Measurements from ENCODE around the gene PCK2.

The PCK2 gene

DNA sequence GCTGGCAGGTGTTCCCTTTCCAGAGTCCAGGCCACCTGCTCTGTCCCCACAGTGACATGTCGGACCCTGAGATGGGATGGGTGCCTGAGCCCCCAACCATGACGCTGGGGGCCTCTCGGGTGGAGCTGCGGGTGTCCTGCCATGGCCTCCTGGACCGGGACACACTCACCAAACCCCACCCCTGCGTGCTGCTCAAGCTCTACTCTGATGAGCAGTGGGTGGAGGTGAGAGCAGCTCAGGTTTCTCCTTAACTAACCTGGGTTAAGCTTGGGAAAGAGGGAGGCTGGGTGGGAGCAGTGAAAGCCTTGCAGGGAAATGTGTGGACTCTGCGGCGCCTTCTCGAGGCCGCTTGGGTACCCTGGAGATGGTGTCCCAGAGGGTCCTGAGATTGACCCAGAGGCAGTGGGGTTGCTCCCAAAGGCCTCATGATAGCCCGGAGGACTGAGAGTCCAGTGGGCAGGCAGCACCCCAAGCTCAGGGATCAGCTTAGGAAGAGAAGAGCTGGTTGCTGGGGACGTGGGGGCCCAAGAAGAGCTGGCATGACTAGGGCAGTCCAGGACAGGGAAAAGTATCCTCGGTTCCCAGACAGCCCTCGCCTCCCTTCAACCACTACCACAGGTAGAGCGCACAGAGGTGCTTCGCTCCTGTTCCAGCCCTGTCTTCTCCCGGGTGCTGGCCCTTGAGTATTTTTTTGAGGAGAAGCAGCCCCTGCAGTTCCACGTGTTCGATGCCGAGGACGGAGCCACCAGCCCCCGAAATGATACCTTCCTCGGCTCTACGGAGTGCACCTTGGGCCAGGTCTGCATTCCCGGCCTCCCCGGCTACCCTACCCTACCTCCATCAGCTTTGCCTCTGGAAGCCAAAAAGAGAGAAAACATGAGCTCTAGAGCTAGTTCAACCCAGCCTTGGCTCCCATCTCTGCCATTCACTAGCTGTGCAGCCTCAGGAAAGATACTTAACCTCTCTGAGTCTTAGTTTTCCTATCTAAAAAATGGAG lies 20.9 kb upstream of the PCK2 start:
- in situ Hi-C loops (cut with MboI; ENCODE audit: low pct_unique_long_range_greater_than_20kb, low sequenced_read_pairs), result no loop called here

DNA sequence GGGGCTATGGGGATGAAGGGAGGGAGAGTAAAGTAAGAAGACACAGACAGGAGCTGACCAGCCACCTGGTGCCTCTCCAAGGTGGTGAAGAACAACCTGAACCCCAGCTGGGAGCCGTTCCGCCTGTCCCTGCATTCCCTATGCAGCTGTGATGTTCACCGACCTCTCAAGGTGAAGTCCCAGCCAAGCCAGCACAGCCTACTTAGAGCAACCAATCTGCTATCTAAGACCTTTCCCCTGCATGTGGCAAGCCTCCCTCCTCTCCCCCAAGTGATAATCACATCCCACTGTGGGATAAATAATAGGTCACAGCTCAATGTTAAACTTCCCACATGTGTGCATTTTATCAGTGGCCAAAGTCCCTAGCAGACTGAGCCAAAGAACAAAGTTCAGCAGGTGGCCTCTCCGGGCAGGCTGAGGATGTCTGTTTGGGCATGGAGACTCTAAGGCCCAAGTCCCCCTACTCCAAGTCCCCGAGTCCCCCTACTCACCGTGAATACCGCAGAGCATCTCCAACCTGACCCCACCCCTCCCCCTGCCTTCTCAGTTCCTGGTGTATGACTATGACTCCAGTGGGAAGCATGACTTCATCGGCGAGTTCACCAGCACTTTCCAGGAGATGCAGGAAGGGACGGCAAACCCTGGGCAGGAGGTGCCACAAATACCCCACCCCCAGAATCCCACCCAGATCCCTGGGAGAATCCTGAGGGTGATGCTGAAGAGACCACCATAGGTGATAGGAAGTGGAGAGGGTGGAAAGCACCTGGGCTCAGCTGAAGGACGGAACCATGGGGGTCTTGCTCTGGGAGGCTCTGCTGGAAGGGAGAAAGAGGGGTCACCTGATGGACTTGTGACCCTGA lies 19.3 kb upstream of the PCK2 start:
- in situ Hi-C loops (cut with MboI; ENCODE audit: low pct_unique_long_range_greater_than_20kb, low sequenced_read_pairs), result no loop called here
- DNase-seq, result no peak

More for the DNA sequence above, 20.9 kb upstream of the PCK2 start:
- no peak for DNase-seq

DNA sequence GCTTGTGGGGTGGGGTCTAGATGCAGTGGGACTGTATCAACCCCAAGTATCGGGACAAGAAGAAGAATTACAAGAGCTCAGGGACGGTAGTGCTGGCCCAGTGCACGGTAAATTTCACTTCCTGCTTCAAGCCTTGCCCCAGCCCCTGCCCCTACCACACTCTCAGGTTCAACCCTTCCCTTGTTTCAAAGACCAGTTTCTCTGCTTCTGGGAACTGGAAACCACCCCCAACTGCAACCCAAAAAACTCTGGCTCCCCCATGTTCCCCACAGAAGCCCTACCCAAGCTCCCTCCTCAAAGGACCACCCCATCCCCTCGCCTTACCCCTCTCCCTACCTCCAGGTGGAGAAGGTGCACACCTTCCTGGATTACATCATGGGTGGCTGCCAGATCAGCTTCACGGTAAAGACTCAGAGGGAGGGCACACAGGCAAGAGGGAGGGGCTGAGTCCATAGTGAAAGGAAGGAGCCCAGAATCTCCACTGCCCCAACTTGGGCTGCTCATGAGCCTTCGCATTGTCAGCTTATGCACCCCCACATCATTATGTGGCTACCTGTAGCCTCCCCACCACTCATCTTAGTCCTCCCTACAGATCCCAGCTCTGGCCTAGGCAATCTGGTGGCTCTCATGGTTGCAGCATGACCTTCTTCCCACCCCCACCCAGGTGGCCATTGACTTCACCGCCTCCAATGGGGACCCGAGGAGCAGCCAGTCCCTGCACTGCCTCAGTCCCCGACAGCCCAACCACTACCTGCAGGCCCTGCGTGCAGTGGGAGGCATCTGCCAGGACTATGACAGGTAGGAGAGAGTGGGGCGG lies 18.4 kb upstream of the PCK2 start:
- DNase-seq, result no peak
- in situ Hi-C loops (cut with MboI; ENCODE audit: low pct_unique_long_range_greater_than_20kb, low sequenced_read_pairs), result no loop called here

DNA sequence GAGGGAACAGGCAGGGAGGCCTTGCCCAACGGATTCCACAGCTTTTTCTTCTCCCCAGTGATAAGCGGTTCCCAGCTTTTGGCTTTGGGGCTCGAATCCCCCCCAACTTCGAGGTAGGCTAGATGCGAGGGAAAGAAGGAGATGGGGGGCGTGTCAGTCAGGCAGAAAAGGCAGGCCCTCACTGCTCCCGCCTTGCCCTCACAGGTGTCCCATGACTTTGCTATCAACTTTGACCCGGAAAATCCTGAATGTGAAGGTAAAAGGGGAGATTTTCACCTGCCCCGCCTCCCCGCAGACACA lies 17.9 kb upstream of the PCK2 start:
- in situ Hi-C loops (cut with MboI; ENCODE audit: low pct_unique_long_range_greater_than_20kb, low sequenced_read_pairs), result no loop called here
- DNase-seq, result no peak

DNA sequence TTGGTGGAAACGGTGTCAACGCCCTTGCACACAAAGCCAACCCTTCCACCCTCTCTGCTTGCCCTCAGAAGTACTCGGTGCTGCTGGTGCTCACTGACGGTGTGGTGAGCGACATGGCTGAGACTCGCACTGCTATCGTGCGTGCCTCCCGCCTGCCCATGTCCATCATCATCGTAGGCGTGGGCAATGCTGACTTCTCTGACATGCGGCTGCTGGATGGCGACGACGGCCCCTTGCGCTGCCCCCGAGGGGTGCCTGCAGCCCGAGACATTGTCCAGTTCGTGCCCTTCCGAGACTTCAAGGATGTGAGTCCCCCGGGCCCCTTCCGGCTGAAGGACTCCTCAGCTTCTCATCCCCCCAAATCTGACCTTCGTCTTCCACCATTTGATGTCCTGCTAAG lies 17.0 kb upstream of the PCK2 start:
- in situ Hi-C loops (cut with MboI; ENCODE audit: low pct_unique_long_range_greater_than_20kb, low sequenced_read_pairs), result no loop called here
- no peak for DNase-seq

DNA sequence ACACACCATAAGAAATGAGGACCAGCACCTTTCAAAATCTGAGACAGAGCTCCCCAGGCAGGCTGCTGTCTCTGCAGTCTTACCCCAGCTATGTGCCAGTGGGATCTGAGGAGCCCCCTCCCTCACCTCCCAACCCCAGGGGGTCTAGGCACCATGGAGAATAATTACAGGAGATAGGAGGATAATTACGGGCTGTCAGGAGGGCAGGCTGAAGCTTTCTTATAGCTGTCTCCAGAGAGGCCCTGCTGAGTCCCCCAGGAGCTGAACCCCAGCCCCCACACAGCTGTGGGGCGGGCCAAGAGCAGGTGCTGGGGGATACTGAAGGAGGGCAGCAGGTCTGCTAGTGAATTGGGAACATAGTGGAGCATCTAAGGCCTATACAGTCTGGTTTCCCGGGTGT lies 16.0 kb upstream of the PCK2 start:
- in situ Hi-C loops (cut with MboI; ENCODE audit: low pct_unique_long_range_greater_than_20kb, low sequenced_read_pairs), result no loop called here
- DNase-seq, result no peak

DNA sequence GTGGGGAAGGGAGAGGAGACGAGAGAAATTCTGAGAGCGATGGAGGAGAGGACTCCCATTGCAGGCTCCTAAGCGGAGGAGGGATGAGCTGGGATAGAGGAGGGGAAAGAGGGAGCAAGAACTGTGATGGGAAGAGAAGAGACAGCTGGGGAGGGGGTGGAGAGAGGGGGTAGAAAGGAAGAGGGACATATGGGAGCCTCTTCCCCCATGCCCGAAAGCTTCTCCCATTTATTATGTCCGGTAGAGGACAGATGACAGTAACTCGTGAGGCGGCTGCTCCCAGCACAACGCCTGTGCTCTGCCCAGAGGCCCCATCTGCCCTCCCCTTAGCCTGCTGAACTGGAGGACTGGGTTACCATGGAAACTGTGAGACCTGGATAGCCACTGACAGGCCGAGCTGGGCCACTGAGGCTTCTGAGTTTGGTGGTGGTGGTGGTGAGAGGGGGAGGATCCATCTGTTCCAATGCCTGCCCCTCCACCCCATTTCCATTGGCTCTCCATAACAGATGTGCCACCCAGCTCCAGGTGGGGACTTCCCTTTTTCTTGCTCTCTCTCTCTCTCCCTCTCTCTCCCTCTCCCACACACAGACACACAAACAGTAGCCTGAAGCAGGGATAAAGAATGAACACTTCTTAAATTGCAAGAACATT lies 14.5 kb upstream of the PCK2 start:
- DNase-seq, result peak; percentile 93
- in situ Hi-C loops (cut with MboI; ENCODE audit: low pct_unique_long_range_greater_than_20kb, low sequenced_read_pairs), result no loop called here

DNA sequence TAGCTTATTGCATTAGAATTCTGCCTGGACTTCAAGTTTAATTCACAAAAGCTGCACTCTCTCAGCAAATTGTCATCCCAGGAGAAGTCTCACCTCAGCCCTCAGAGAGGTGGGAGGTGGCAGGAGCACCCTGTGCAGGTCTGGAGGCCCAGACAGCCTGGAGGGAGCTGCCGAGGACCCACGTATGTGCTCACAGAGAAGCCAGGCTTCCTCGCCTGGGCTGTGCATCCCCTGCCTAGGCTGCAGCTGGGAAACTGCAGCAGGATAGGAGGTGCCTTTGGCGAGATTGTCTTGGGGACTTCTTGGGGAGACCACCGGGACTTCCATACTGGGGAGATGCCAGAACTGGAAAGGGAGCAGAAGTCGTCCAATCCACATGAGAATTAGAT lies 14.0 kb upstream of the PCK2 start:
- in situ Hi-C loops (cut with MboI; ENCODE audit: low pct_unique_long_range_greater_than_20kb, low sequenced_read_pairs), result no loop called here
- DNase-seq, result no peak

DNA sequence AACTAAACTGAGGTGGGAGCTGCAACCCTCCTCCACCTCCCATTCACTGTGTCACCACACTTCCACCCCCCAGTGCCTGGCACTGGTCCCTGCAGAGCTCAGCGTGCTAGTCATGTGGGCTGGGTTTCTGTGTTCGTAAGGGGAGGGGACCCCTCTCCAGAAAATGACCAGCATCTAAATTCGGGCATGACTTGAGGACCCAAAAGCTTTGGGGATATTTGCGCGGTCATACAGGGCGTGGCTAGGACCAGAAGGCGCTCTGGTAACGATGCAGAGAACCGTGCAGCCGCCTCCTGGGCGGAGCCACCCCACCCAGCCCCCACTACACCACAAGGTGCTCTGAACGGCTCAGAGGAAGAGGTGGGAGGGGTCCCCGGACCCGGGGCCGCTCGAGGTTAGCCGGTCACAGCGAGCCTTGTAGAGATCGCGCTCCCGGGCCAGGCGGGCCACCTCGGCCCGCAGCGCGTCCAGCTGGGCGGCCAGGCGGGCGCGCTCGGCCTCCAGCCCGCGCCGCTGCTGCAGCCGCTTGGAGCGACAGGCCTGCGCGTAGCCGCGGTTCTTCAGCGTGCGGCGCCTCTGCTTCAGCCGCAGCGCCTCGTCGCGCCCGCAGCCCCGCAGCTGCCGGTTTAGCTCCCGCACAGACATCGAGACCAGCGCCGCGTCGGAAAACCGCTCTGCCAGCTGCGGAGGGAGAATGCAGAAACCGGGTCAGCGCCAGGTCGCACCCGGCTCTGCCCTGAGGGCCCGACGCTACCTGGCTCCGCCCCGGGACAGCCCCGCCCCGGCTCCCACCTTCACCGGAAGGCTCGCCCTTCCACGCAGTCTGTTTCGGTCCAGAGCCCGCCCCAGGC lies 13.0 kb upstream of the PCK2 start:
- in situ Hi-C loops (cut with MboI; ENCODE audit: low pct_unique_long_range_greater_than_20kb, low sequenced_read_pairs), result no loop called here
- peak; percentile 68 for DNase-seq

DNA sequence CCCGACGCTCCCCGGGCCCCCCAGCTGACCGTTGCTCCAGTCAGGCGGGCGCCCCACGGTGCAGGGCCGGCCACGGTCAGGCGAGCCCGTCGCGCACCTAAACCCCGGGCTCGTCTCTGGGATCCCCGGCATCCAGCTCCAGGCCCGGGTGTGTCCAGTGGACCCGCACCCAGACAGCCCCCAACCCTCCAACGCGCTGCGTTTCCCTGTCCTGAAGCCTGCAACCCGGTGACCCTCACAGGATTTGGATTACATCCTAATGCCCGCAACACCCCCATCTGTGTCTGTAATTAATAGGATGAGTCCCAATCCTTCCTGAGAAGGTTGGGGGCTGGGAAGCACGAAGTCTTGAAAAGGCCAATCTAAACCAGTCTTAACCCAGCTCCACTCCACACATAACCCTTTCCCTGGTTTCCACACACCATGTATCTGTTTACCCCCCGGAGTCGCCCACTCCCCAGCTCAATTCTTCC lies 12.3 kb upstream of the PCK2 start:
- DNase-seq, result no peak
- in situ Hi-C loops (cut with MboI; ENCODE audit: low pct_unique_long_range_greater_than_20kb, low sequenced_read_pairs), result no loop called here

DNA sequence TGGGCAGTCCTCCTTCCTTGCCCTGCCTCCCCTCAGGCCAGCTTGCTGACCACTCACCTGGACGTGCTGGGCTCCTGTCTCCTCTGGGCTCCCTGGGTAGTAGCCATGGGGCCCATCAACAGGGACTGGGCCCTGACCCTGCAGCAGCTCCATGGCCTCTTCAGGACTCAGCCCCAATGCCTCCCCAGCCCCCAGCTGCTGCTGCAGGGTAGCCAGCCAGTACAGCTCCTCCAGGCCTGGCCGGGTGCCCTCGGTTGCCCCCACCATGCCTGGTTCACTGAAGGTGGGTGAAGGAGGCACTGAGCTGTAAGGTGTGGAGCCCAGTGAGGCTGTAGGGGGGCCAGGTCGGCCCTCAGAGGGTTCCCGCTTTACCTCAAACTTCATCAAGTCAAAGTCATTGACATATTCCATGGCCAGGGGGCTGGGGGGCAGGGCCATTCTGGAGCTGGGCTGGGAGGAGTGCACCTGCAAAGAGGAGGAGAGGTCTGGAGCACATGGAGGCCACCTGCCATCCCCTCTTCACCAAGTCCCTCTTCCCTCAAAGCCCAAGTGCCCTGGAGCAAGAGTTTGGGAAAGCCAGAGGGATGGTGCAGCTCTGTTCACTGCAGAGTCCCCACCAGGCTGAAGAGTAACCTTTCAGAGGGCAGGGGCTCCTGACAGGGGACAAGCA lies 11.6 kb upstream of the PCK2 start:
- DNase-seq, result no peak
- in situ Hi-C loops (cut with MboI; ENCODE audit: low pct_unique_long_range_greater_than_20kb, low sequenced_read_pairs), result no loop called here

DNA sequence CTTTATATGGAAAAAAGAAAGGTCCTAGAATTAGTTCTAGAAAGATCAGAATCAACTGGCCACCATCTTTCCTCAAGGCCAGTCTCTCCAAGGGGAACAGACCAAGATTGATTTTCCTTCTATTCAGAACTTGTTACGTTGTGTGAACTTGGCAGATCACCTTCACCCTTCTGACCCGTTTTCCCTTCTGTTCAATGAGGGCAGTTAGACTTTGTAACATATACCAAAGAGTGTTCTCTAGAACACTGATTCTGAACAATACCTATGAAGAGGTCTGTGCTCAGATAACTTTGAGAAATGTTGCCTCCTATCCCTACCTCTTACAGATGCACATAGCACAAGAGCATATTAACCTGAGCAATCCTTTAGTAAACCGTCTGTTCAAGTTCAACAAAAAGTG lies 10.6 kb upstream of the PCK2 start:
- no peak for DNase-seq
- in situ Hi-C loops (cut with MboI; ENCODE audit: low pct_unique_long_range_greater_than_20kb, low sequenced_read_pairs), result no loop called here

DNA sequence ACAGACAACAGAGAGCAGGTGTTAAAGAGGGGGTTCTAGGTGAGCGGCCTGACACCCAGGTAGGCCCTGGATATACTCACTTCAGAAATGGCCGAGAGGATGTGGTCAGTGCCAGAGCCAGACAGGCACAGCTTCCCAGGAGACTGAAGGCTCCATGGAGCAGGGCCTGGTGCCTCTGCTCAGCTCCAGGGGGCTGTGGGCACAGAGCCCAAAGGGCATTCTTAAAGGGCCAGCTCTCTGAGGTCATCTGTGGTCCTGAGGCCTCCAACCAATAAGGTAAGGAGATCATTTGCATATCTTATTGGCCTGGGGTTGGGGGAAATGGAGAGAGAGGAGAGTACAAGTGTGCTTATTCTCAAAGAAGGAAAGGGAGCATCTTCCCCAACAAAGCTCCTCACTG lies 9.7 kb upstream of the PCK2 start:
- no peak for DNase-seq
- in situ Hi-C loops (cut with MboI; ENCODE audit: low pct_unique_long_range_greater_than_20kb, low sequenced_read_pairs), result no loop called here

DNA sequence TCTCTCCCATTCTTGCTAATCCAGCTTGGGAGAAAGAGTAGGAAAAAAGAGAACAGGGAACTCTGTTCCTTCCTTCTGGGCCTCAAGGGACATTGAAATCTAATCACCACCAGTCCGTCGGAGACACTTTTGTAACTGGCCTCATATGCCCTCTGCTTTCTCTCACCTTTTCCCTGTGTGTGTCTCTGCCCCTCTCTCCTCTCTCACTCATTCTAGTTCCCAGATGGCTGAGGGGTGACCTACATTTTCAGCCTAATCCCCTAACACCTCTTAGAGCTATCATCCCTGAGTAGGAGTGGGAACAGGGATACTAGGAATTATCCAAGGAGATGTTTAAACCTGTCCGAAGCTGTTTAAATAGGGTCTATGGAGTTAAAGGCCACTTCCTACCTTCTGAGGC lies 8.9 kb upstream of the PCK2 start:
- no peak for DNase-seq
- in situ Hi-C loops (cut with MboI; ENCODE audit: low pct_unique_long_range_greater_than_20kb, low sequenced_read_pairs), result no loop called here

DNA sequence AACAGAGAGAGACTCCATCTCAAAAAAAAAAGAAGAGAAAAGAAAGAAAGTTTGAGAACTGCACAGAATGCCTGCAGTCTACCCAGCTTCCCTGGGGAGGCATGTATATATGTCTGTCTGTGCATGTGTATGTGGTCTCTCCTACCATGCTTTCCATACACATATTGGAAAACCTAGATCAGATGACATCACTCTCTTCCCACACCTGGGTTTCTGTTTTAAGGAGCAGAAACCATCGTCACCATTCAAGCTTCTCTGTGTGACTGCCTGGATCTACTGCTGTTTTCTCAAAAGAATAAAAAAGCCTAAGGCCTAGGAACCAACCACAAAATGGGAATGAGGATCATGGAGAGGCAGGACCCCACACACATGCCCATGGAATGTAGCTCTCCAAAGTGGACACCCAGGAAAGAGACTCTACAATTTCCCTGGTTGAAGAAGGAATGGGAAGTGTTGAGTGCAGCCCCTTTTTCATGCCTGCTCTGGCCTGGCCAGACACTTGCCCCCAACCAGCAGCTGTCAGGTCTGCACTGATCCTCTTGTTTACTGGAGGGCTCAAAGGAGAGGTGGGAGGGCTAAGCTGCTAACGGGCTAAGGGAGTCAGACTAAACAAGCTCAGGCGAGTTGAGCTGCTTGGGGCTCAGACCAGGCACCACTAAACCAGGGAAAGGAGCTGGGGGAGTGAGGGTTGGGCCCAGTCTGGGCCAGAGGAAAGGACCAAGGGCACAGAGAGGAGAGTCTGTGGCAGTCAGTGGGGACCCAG lies 7.7 kb upstream of the PCK2 start:
- DNase-seq, result no peak
- in situ Hi-C loops (cut with MboI; ENCODE audit: low pct_unique_long_range_greater_than_20kb, low sequenced_read_pairs), result no loop called here

DNA sequence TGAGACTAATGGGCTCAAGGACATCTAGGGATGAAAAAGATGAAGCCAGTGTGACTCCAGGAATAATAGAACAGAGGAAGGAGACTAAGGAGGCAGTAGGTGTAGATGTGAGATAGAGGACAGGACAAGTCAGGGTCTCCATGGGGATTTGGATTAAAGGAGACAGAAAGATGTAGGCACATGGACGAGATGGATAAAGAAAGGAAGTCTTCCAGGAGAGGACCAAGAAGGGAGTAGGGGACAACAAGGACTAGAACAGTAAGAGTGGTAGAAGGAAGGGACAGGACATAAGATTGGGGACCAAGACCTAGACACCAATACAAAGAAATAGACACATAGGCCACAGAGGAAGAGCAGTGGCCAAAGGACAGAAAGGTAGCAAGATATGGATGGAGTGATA lies 7.1 kb upstream of the PCK2 start:
- DNase-seq, result no peak
- in situ Hi-C loops (cut with MboI; ENCODE audit: low pct_unique_long_range_greater_than_20kb, low sequenced_read_pairs), result no loop called here

DNA sequence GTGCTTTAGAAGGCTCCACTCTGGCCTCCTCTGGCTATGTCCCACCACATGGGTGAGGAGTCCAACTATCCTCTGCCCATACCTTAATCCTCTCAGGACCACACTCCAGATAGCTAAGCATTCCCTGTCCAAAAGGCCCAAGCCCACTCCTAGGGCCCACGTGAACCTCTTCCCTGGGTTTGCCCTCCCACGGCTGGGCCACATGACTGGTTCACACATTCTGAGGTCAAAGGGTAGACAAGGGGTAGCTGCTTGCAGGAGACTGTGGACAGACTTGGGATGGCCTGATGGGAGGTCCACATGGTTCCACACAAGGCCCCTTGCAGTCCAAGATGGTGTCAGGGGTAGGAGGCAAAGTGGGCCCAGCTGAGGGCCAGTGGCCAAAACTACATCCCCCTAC lies 6.0 kb upstream of the PCK2 start:
- in situ Hi-C loops (cut with MboI; ENCODE audit: low pct_unique_long_range_greater_than_20kb, low sequenced_read_pairs), result no loop called here
- no peak for DNase-seq

All from KBM-7 (cell line).